GM19099 (cell line): ENCODE data around the gene SEMA3B.

ENCODE experiments used
- POLR2A ChIP-seq: IDR thresholded peaks from 3 replicates; pipeline ENCODE4 v1.6.1; 2011; ENCODE audit warnings: low read depth; ENCODE audit not compliant: insufficient read length; ENCODE audit errors: extremely low read depth

The SEMA3B gene

GRCh38 chr3:50303013-50303815 is 34.3 kb downstream of the SEMA3B start, which contains the start of gene HYAL1:
Gene HYAL1, minus strand, starts transcription at chr3:50303574. Its CDS starts 618 bp downstream, at chr3:50302956.
- no peak for TF ChIP-seq POLR2A

DNA sequence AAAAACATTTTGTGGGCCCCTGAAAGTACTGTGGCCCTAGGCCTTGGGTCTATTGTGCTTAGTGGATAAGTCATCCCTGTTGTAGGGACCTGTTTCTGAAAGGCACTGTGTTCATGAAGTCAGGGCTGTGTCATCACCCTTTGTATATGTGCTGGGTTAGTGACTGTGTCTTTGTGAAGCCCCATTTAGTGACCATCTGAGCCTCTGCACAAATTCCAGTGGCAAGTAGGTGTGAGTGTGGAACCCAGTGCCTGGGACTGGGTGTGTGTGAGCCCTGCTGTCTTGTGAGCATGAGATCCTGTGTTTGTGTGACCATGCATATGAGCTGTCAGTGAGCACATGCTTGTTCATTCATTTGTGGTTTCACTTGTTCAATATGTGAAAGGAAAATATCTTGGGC is 35.7 kb downstream of the SEMA3B start:
- no peak for TF ChIP-seq POLR2A

DNA sequence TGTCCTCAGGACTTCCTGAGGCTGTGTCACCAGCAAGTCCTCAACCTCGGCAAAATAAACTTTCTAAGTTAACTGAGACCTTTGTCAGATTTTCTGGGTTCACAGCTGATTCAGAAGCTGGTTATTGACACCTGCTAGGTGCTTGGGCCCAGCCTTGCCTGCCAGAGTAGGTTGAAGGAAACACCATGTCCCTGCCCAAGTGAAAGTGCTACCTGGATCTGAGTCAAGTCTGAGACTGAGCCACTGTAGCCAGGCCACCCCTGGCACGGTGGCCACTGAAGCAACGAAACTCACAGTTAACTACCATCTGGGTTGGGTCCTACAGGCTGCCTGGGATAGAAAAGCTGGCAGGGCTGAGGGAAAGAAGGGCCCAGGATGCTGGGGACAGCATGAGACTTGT is 45.4 kb downstream of the SEMA3B start:
- TF ChIP-seq POLR2A: no peak

- no peak for TF ChIP-seq POLR2A
Measured at GRCh38 chr3:50314816-50315215, 45.9 kb downstream of the SEMA3B start.

- no peak for TF ChIP-seq POLR2A
Measured at GRCh38 chr3:50316657-50317242, 47.8 kb downstream of the SEMA3B start.

DNA sequence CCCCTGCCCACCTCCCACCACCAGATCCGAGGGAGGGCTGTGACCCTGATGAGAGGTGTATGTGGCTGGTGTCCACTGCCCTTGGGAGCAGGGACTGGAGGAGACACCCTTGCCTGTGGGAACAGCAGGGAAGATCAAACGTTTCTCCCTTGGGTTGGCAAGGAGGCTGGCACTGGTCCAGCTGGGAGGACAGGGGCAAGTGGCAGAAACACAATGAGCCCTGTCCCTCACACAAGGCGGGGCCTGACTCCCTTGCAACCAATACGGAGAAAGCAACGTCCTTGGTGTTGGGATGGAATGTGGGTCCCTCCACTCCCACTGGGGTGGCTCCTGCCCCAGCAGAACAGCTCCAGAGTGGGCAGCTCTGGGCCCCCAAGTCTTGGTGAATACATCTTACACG is 48.4 kb downstream of the SEMA3B start:
- no peak for TF ChIP-seq POLR2A

DNA sequence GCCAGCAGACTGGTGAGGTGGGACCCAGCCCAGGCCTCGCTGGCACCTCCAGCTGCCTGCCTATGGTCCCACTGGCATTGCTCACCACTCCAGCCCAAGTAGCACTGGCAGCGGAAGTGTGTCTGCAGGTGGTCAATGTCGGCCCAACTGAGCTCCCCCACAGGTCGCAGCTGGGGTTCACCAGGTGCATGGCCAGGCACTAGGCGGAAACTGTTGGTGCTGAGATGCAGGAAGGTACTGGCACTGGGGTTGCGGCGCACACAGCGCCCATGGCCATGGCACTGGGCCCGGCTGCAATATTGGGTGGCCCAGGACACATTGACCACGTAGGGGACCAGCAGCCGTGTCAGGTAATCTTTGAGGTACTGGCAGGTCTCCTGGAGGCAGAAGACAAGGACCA is 49.2 kb downstream of the SEMA3B start:
- TF ChIP-seq POLR2A: no peak

DNA sequence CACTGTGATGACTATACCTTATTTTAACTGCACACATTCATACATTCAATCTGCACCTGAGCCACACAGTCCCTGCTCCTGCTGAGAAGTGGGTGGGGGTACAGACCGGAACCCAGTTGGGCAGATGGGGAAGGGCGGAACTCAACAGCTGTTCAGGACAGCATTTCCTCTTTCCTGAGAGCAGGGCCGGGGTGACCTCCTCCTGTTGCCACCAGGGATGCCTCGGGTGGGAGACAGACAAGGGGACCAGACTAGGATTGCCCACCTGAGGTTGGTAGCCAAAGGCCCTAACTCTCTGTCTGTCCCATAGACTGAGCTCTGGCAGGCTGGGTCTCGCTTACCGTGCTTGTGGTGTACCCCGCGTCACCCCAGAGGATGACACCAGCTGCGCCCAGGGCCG is 49.7 kb downstream of the SEMA3B start:
- TF ChIP-seq POLR2A: no peak

DNA sequence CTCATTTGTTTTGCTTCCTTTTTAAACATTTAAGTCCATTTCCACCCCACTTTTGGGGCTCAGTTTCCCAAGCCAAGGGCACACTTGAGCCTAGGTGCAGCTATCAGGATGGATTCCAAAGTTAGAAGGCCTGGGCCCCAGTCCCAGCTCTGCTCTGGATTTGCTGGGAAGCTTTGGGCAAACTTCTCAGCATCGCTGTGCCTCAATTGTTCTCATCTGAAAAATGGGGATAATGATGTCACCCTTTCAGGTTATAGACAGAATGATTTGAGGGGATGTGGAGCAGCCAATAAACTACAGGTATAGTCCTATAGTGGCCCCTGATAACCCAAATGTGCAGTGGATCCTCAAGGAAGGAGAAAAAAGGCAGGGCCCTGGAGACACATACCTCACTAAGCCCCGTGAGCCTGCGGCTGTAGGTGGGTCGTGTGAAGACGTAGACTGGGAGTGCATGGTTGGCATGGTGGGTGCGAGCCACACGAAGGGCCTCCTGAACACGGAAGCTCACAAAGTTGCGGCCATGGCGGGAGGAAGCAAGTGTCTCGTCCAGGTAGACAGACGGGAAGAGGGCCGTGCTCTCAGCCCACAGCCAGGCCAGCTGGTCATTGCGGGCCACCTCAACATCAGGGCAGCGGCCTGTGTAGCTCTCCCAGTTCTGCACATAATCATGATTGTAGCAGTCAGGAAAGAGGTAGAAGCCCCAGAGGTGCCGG is 50.4 kb downstream of the SEMA3B start:
- no peak for TF ChIP-seq POLR2A

GRCh38 chr3:50319894-50320625 is 51.1 kb downstream of the SEMA3B start:
- TF ChIP-seq POLR2A: no peak

DNA sequence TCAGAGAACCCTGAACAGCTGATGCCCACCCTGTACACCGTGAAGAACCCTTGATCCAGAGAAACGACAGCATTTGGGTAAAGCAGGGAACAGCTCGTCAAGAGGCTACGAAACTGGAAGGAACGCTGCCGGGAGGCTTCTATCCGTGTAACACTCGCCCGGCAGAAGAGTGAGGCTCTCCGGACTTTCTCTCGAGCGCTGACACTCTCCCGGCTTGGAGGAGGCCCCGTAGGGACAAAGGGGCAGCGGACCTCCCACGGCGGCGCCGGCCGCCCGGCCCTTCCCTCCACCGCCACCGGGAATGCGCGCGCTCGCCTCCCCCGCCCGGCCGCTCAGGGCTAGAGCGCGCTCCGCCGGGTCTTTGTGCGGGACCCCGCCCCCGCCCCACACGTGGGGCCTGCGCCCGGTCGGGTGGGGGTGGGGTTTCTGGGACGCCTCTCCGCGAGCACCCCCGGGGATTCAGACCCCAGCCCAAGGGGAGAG is 51.9 kb downstream of the SEMA3B start:
- TF ChIP-seq POLR2A: no peak

DNA sequence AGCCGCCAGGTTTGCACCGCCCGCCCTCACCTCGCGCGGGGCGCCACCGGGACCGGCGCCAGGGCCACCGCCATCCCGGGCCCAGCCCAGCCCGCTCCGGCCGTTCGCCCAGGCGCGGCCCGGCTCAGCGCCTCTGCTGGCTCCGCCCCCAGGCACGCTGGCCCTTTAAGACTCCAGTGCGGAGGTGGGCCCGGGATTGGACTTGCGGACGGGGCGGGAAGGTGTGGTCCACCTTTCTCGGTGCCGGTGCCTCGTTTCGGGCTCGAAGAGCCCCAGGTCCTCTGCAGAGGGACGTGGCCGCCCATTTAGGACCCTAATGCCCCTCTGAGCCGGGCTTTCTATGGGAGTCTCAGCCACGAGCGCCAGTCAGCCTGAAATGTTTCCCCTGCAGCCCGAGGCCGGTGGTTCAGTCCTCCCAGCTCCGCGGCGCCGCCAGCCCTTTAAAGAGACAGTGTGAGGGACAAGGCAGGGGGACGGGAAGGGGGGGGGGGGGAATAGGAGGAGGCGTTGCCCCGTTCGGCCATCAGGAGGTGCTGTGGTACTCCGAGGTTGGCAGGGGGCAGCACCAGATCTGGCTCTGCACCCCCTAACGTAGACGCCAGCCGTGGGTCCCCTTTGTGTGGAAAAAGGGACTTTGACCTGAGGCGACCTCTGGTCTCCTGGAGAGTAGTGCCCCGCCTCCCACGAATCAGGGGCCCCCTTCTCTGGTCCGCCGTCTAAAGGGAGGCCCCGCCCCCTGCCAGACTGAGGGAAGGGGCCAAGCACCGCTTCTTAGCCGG is 52.6 kb downstream of the SEMA3B start:
- TF ChIP-seq POLR2A: peak; percentile 76

DNA sequence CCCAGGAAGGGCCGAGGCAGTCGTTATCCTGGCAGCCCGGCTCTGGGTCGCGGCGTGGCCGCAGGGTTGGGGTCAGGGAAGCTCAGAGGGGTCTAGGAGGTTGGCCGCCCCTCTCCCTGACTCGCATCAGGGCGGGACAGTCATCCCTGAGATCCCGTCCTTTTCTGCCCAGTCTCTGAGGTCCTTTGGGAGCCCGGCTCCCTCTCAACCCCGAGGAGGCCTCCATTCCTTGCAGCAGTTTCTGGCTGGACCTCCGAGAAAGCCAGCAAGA is 53.1 kb downstream of the SEMA3B start:
- no peak for TF ChIP-seq POLR2A

GRCh38 chr3:50322386-50323091 is 53.6 kb downstream of the SEMA3B start, which contains the start of gene HYAL2:
Gene HYAL2, minus strand, starts transcription at chr3:50322745. Its CDS starts 2,256 bp downstream, at chr3:50320489.
- TF ChIP-seq POLR2A: no peak

- TF ChIP-seq POLR2A: no peak
Measured at GRCh38 chr3:50323092-50323600, 54.2 kb downstream of the SEMA3B start.
